Stimulated activated naive B cell treated with anti-CD40 and anti-IgM and Interleukin-4, amounts not matched to agents 10 μg/mL and 1 μg/mL and 100 μg/mL, for 72 hours (primary cell): Measurements from ENCODE around the gene OR5K2.

Experiments
- ATAC-seq, 2 donors: fragments of 150-1000 bp; cut with Tn5 transposase; replicated peaks; 2 replicates each; pipeline ENCODE4 v1.10.0; 2021; ENCODE audit warnings: moderate library complexity in 1 of 2
- DNase-seq: peaks from one replicate; pipeline ENCODE4 v3.0.0; 2021
- H3K27ac Mint-ChIP-seq: one replicate; pipeline ENCODE4 v1.8.0; 2022; ENCODE audit warnings: mild to moderate bottlenecking, mixed read lengths
- H3K27me3 Mint-ChIP-seq, 2 donors: one replicate each; pipeline ENCODE4 v1.8.0; 2022; ENCODE audit warnings: mixed read lengths in 2 of 2
- H3K36me3 Mint-ChIP-seq, 2 donors: one replicate each; pipeline ENCODE4 v1.8.0; 2022; ENCODE audit warnings: mixed read lengths in 2 of 2, mild to moderate bottlenecking in 1 of 2
- H3K4me1 Mint-ChIP-seq, 2 donors: one replicate each; pipeline ENCODE4 v1.8.0; 2022; ENCODE audit warnings: mixed read lengths in 2 of 2, mild to moderate bottlenecking in 1 of 2
- H3K4me3 Mint-ChIP-seq, 2 donors: one replicate each; pipeline ENCODE4 v1.8.0; 2022; ENCODE audit warnings: mild to moderate bottlenecking in 2 of 2, mixed read lengths in 2 of 2, moderate library complexity in 1 of 2
- H3K9me3 Mint-ChIP-seq, 2 donors: one replicate each; pipeline ENCODE4 v1.8.0; 2022; ENCODE audit warnings: mixed read lengths in 2 of 2, mild to moderate bottlenecking in 1 of 2

Gene OR5K2

GRCh38 chr3:98497381-98497780 lies at the start of gene OR5K2:
TSS of gene OR5K2 (plus strand) at chr3:98497681. CDS start at chr3:98497681, 0 bp downstream.
- H3K36me3 Mint-ChIP-seq: peaks cover 2 to 8% of the 10 kb centered on the region in 2 donors
- no peak within 1 kb of the TSS for H3K27ac Mint-ChIP-seq
- no peaks in the 10 kb centered on the region for H3K9me3 Mint-ChIP-seq
- no peak within 1 kb of the TSS for H3K4me3 Mint-ChIP-seq
- peaks cover 0 to 3% of the 10 kb centered on the region in 2 donors for H3K27me3 Mint-ChIP-seq
- DNase-seq (no peak), ATAC-seq (no peak)
- no peaks in the 10 kb centered on the region for H3K4me1 Mint-ChIP-seq

DNA sequence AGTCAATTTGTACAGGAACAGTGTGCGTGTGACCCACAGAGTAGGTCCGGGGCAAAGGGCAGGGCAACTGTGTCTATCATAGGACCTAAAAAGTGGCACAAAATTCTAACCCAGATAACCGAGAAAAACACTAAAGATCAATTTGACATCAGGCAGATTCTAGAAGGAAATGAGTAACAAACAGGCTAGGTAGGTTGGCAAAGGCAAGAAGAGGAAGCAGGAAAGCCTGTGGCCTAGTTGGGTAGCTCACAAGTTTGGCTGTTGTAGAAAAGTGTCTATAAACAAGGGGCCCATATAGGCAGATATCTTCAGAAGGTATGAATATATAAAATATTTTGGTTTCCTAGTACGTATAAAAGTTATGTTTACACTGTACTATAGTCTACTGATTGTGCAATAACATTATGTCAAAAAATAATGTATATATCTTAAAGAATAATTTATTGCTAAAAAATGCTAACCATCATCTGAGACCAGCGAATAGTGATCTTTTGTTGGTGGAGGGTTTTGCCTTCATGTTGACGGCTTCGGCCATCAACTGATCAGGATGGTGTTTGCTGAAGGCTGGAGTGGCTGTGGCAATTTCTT lies 47.8 kb upstream of the OR5K2 start:
- Mint-ChIP-seq H3K27ac (peak overlapping the region; percentile 9), H3K9me3 (peaks cover 1 to 4% of the 10 kb centered on the region in 2 donors), H3K36me3 (no peaks in the 10 kb centered on the region)

GRCh38 chr3:98450372-98450771 lies 47.1 kb upstream of the OR5K2 start:
- no peaks in the 10 kb centered on the region for H3K36me3 Mint-ChIP-seq
- DNase-seq: no peak
- no peak for ATAC-seq
- H3K27me3 Mint-ChIP-seq: peaks cover 0 to 7% of the 10 kb centered on the region in 2 donors
- H3K27ac Mint-ChIP-seq: no peak overlapping the region
- H3K9me3 Mint-ChIP-seq: peaks cover 1 to 4% of the 10 kb centered on the region in 2 donors
- no peak overlapping the region for H3K4me3 Mint-ChIP-seq
- peaks cover 0 to 2% of the 10 kb centered on the region in 2 donors for H3K4me1 Mint-ChIP-seq

More for the DNA sequence above, 47.8 kb upstream of the OR5K2 start:
- H3K27me3 Mint-ChIP-seq: peaks cover 0 to 7% of the 10 kb centered on the region in 2 donors
- DNase-seq: no peak
- H3K4me3 Mint-ChIP-seq: no peak overlapping the region
- no peak for ATAC-seq
- peaks cover 0 to 2% of the 10 kb centered on the region in 2 donors for H3K4me1 Mint-ChIP-seq

GRCh38 chr3:98453827-98454226 lies 43.7 kb upstream of the OR5K2 start:
- Mint-ChIP-seq H3K9me3 (peaks cover 2 to 4% of the 10 kb centered on the region in 2 donors), H3K4me1 (no peaks in the 10 kb centered on the region), H3K36me3 (no peaks in the 10 kb centered on the region), H3K27ac (no peak overlapping the region), H3K27me3 (no peaks in the 10 kb centered on the region), H3K4me3 (no peak overlapping the region)
- no peak for ATAC-seq
- DNase-seq: no peak

DNA sequence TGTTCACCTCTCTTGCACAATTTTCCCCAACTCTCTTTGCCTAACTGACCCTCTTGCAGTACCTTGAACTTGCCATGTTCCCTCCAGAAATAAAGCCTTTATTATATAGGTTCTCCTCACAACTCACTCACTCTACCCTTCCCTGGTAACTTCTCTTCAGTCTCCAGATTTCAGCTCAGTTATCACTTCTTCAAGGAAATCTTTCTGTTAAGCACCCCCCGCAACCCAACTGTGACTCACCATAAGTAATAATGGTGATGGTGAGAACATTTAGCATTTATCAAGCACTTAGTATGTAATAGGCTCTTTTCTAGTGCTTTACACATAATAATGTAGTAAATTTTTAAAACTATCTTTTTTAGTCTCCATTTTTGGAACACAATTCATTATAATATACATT lies 42.6 kb upstream of the OR5K2 start:
- ATAC-seq (no peak), DNase-seq (no peak)
- H3K36me3 Mint-ChIP-seq: no peaks in the 10 kb centered on the region
- H3K9me3 Mint-ChIP-seq: peaks cover 3 to 6% of the 10 kb centered on the region in 2 donors
- no peak overlapping the region for H3K27ac Mint-ChIP-seq
- H3K27me3 Mint-ChIP-seq: no peaks in the 10 kb centered on the region
- no peaks in the 10 kb centered on the region for H3K4me1 Mint-ChIP-seq
- H3K4me3 Mint-ChIP-seq: no peak overlapping the region

- Mint-ChIP-seq H3K9me3 (peaks cover 5 to 6% of the 10 kb centered on the region in 2 donors), H3K36me3 (no peaks in the 10 kb centered on the region), H3K27me3 (no peaks in the 10 kb centered on the region), H3K27ac (no peak overlapping the region), H3K4me3 (no peak overlapping the region), H3K4me1 (no peaks in the 10 kb centered on the region)
- ATAC-seq (no peak), DNase-seq (no peak)
Observed at GRCh38 chr3:98457543-98457942, 39.9 kb upstream of the OR5K2 start.

DNA sequence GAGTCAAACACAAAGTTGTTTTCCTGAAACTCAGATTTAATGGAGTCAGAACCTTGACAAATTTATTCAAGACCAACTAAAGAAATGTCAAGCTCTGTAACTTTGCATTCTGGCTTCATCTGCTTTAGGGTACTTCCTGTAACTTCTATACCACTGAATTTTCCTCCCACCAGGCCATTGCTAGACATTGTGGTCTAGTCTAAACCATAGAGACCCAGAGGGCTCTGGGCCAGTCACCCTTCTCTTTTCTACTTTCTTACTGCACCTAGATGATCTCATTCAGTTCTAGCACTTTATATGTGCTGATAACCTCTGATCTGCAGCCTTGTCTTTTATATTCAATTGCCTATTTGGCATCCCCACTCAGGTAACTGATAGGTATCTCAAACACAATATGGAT lies 37.3 kb upstream of the OR5K2 start:
- DNase-seq (no peak), ATAC-seq (no peak)
- H3K36me3 Mint-ChIP-seq: no peaks in the 10 kb centered on the region
- no peaks in the 10 kb centered on the region for H3K4me1 Mint-ChIP-seq
- H3K4me3 Mint-ChIP-seq: no peak overlapping the region
- no peaks in the 10 kb centered on the region for H3K27me3 Mint-ChIP-seq
- no peak overlapping the region for H3K27ac Mint-ChIP-seq
- peaks cover 5 to 6% of the 10 kb centered on the region in 2 donors for H3K9me3 Mint-ChIP-seq

GRCh38 chr3:98462901-98463300 lies 34.6 kb upstream of the OR5K2 start, which contains the start of gene OR5K1:
TSS of gene OR5K1 (plus strand) at chr3:98463201. CDS start at chr3:98469577, 6,376 bp downstream.
- no peak for DNase-seq
- Mint-ChIP-seq H3K4me3 (no peak within 1 kb of the TSS), H3K27ac (no peak within 1 kb of the TSS), H3K4me1 (no peaks in the 10 kb centered on the region), H3K9me3 (peaks cover 5 to 6% of the 10 kb centered on the region in 2 donors), H3K36me3 (no peaks in the 10 kb centered on the region), H3K27me3 (no peaks in the 10 kb centered on the region)
- no peak for ATAC-seq

GRCh38 chr3:98482717-98483482 lies 14.6 kb upstream of the OR5K2 start:
- no peak for DNase-seq
- H3K27me3 Mint-ChIP-seq: peaks cover 4 to 5% of the 10 kb centered on the region in 2 donors
- no peak overlapping the region for H3K27ac Mint-ChIP-seq
- no peak for ATAC-seq
- H3K36me3 Mint-ChIP-seq: peaks cover 0 to 18% of the 10 kb centered on the region in 2 donors
- H3K9me3 Mint-ChIP-seq: peaks cover 24 to 26% of the 10 kb centered on the region in 2 donors
- no peak overlapping the region for H3K4me3 Mint-ChIP-seq
- H3K4me1 Mint-ChIP-seq: no peaks in the 10 kb centered on the region

DNA sequence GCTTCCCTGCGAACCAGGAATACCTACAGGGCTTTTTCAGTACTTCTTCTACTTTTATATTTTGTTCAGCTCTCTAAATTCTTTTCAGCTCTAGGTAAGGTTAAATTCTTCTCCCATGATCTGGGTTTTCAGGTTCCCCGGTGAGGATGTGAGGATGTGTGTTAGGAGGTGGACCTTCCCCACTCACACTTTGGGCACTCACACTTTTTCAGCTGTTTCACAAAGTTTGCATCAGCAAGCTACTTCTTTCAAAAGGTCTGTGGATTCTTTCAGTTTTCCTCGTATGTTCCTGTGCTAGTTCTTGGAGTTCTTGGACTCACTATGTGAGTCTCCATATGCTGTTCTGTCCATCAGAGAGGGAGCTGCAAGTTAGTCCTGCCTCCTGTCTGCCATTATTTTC lies 13.9 kb upstream of the OR5K2 start:
- Mint-ChIP-seq H3K27me3 (peaks cover 4 to 11% of the 10 kb centered on the region in 2 donors), H3K9me3 (peaks cover 30% of the 10 kb centered on the region in 2 donors)

DNA sequence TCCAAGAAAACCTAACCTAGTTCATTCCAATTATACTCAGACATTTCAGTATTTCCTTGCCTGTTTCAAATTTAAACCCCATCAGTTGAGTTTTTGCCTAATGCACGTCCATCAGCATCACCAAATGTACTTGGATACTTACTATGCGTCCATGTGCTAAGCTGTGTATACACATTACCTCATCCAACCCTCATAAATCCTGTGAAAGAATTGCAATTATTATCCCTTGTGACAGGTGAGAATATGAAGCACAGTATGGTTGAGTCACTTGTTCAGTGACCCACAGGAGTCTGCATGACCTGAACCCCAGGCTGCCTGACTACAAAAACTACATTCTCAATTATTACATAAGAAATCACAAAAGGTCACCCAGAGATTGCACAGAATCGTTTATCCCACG lies 2.5 kb downstream of the OR5K2 start:
- no peaks in the 10 kb centered on the region for H3K27me3 Mint-ChIP-seq
- H3K36me3 Mint-ChIP-seq: peaks cover 3 to 18% of the 10 kb centered on the region in 2 donors
- H3K9me3 Mint-ChIP-seq: no peaks in the 10 kb centered on the region
- ATAC-seq (no peak), DNase-seq (no peak)
- no peak overlapping the region for H3K27ac Mint-ChIP-seq
- H3K4me1 Mint-ChIP-seq: no peaks in the 10 kb centered on the region
- no peak overlapping the region for H3K4me3 Mint-ChIP-seq

More for the DNA sequence above, 13.9 kb upstream of the OR5K2 start:
- ATAC-seq (no peak), DNase-seq (no peak)
- Mint-ChIP-seq H3K27ac (no peak overlapping the region), H3K36me3 (peaks cover 0 to 24% of the 10 kb centered on the region in 2 donors), H3K4me1 (no peaks in the 10 kb centered on the region), H3K4me3 (no peak overlapping the region)

- Mint-ChIP-seq H3K36me3 (peaks cover 8 to 22% of the 10 kb centered on the region in 2 donors), H3K9me3 (no peaks in the 10 kb centered on the region), H3K4me3 (no peak overlapping the region), H3K4me1 (no peaks in the 10 kb centered on the region), H3K27me3 (no peaks in the 10 kb centered on the region), H3K27ac (no peak overlapping the region)
- ATAC-seq (no peak), DNase-seq (no peak)
Observed at GRCh38 chr3:98501270-98501669, 3.8 kb downstream of the OR5K2 start.

- H3K27ac Mint-ChIP-seq: no peak overlapping the region
Observed at GRCh38 chr3:98501863-98502576, 4.5 kb downstream of the OR5K2 start.

DNA sequence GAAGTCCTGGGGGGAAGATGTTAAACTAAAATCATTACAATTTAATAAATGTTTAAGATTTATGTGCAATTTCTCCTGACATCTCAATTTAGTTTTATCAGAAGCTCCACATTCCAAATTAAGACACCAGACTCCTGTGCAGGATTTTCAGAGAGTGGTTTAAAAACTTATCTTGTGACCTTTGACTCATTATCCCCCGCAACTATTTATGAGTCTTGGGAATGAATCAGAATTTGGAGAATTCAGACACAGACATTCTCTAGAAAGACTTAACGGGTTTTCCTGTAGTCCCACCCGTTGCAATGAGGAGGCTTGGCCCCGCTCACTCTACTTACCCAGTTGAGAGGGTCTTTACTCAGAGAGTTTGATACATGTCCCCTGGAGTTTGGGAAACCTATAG lies 7.1 kb downstream of the OR5K2 start:
- ATAC-seq (no peak), DNase-seq (no peak)
- H3K27ac Mint-ChIP-seq: no peak overlapping the region
- no peak overlapping the region for H3K4me3 Mint-ChIP-seq
- H3K27me3 Mint-ChIP-seq: no peaks in the 10 kb centered on the region
- H3K36me3 Mint-ChIP-seq: peaks cover 25 to 43% of the 10 kb centered on the region in 2 donors
- H3K4me1 Mint-ChIP-seq: no peaks in the 10 kb centered on the region
- H3K9me3 Mint-ChIP-seq: no peaks in the 10 kb centered on the region

More at GRCh38 chr3:98501863-98502576, 4.5 kb downstream of the OR5K2 start:
- Mint-ChIP-seq H3K36me3 (peaks cover 10 to 29% of the 10 kb centered on the region in 2 donors), H3K9me3 (no peaks in the 10 kb centered on the region), H3K4me3 (no peak overlapping the region), H3K27me3 (no peaks in the 10 kb centered on the region), H3K4me1 (no peaks in the 10 kb centered on the region)
- ATAC-seq (no peak), DNase-seq (no peak)
